CD4-positive, alpha-beta T cell treated with Interferon alpha-2 for 1 hour (primary cell): ENCODE results near the gene FHIT.
"Not testable (repeated sequence)": the region's sequence is repeated elsewhere in the genome, so short reads cannot be mapped to it uniquely, and the experiment has no call there.

ENCODE experiments used
- DNase-seq, 2 donors: peaks; one replicate each; pipeline ENCODE4 v3.0.0-alpha.2; 2020 to 2022

Gene FHIT

GRCh38 chr3:60673123-60673522 lies 578.1 kb downstream of the FHIT start:
- no peak for DNase-seq

GRCh38 chr3:60672337-60672736 lies 578.9 kb downstream of the FHIT start:
- not testable (repeated sequence) for DNase-seq

GRCh38 chr3:60669636-60670035 lies 581.6 kb downstream of the FHIT start:
- DNase-seq: no peak

GRCh38 chr3:60660026-60660425 lies 591.2 kb downstream of the FHIT start:
- no peak for DNase-seq

GRCh38 chr3:60659098-60659497 lies 592.2 kb downstream of the FHIT start:
- DNase-seq: no peak

- DNase-seq: no peak
Observed at GRCh38 chr3:60657972-60658371, 593.3 kb downstream of the FHIT start.

- no peak for DNase-seq
Observed at GRCh38 chr3:60652829-60653228, 598.4 kb downstream of the FHIT start.

- no peak for DNase-seq
Observed at GRCh38 chr3:60651799-60652198, 599.5 kb downstream of the FHIT start.

- DNase-seq: no peak
Observed at GRCh38 chr3:60650171-60650570, 601.1 kb downstream of the FHIT start.

- DNase-seq: no peak
Observed at GRCh38 chr3:60645801-60646200, 605.5 kb downstream of the FHIT start.

- no peak for DNase-seq
Observed at GRCh38 chr3:60643831-60644230, 607.4 kb downstream of the FHIT start.

- DNase-seq: no peak
Observed at GRCh38 chr3:60641354-60641753, 609.9 kb downstream of the FHIT start.

GRCh38 chr3:60636846-60637245 lies 614.4 kb downstream of the FHIT start:
- no peak for DNase-seq

- DNase-seq: no peak
Observed at GRCh38 chr3:60633644-60634043, 617.6 kb downstream of the FHIT start.

- DNase-seq: no peak
Observed at GRCh38 chr3:60631509-60631908, 619.7 kb downstream of the FHIT start.

- DNase-seq: no peak
Observed at GRCh38 chr3:60630953-60631352, 620.3 kb downstream of the FHIT start.

- no peak for DNase-seq
Observed at GRCh38 chr3:60629816-60630215, 621.4 kb downstream of the FHIT start.

GRCh38 chr3:60622349-60622748 lies 628.9 kb downstream of the FHIT start:
- no peak for DNase-seq

- DNase-seq: no peak
Observed at GRCh38 chr3:60617188-60617587, 634.1 kb downstream of the FHIT start.

GRCh38 chr3:60613769-60614303 lies 637.4 kb downstream of the FHIT start:
- no peak for DNase-seq

- DNase-seq: no peak
Observed at GRCh38 chr3:60610441-60611112, 640.7 kb downstream of the FHIT start.

GRCh38 chr3:60609446-60609845 lies 641.8 kb downstream of the FHIT start:
- DNase-seq: no peak

GRCh38 chr3:60603860-60604259 lies 647.4 kb downstream of the FHIT start:
- no peak for DNase-seq

GRCh38 chr3:60600848-60601247 lies 650.4 kb downstream of the FHIT start:
- no peak for DNase-seq

GRCh38 chr3:60599586-60599985 lies 651.7 kb downstream of the FHIT start:
- DNase-seq: no peak
